GM12878 (cell line): ENCODE results near the gene SLC13A3. TPM values are rescaled to one million over a fixed set of nuclear protein-coding genes. Genes with fewer than 3 reads are reported as not detected.

Experiments used
- ATAC-seq: fragments of 200-7000 bp; cut with Tn5 transposase; 3 replicates; pipeline ENCODE4 v1.9.1; 2020; ENCODE audit warnings: mild to moderate bottlenecking, moderate library complexity
- BruUV-seq: library from RNA; stranded (reverse); fragments of 400-500 nt; replicated peaks from 2 replicates; lab custom pipeline; 2021; lab: Mats Ljungman, UMichigan
- CTCF ChIA-PET: fragments of 300-600 bp; sonication (Branson Sonifier 250); formaldehyde crosslinking; extraction: SDS; loops from one replicate; lab custom pipeline; 2021; ENCODE audit warnings: inconsistent platforms; lab: Yijun Ruan, JAX
- POLR2A ChIA-PET: fragments of 350-600 bp; formaldehyde crosslinking; extraction: SDS; loops from one replicate; lab custom pipeline; 2021; ENCODE audit warnings: inconsistent platforms; lab: Charles Lee
- RAD21 ChIA-PET: fragments of 300-600 bp; sonication (Branson Sonifier 250); formaldehyde crosslinking; loops from one replicate; lab custom pipeline; 2023; ENCODE audit warnings: antibody characterized with exemption; ENCODE audit not compliant: unreplicated experiment; lab: Charles Lee
- SMC1A ChIA-PET: fragments of 300-600 bp; sonication (Branson Sonifier 250); formaldehyde crosslinking; loops from one replicate; lab custom pipeline; 2023; ENCODE audit not compliant: unreplicated experiment, uncharacterized antibody; lab: Charles Lee
- DNase-seq: peaks from one replicate; pipeline ENCODE4 v3.0.0-alpha.2; 2011; ENCODE audit warnings: low read depth, low spot score
- FAIRE-seq: peaks from 3 replicates; lab custom pipeline; 2011; peaks lifted over from hg19 to GRCh38; lab: Jason Lieb, UNC
- H2AFZ ChIP-seq: 2 replicates; pipeline ENCODE4 v1.6.0; 2011; ENCODE audit warnings: low read depth, low read length, control low read depth; ENCODE audit not compliant: control insufficient read depth
- H3K27ac ChIP-seq: 2 replicates; pipeline ENCODE4 v1.5.1; 2011; ENCODE audit warnings: control low read depth; ENCODE audit not compliant: control insufficient read depth, insufficient read depth
- H3K27me3 ChIP-seq, 2 experiments: replicated peaks in 1 of 2; 2 replicates each; pipeline versions ENCODE4 v1.6.0 to v1.6.1; 2011; ENCODE audit warnings: low read length in 1 of 2; ENCODE audit not compliant: control insufficient read depth in 2 of 2, insufficient read depth in 2 of 2
- H3K36me3 ChIP-seq, 2 experiments: 2 replicates each; pipeline ENCODE4 v1.5.1; 2011; ENCODE audit warnings: low read length in 1 of 2; ENCODE audit not compliant: control insufficient read depth in 2 of 2, insufficient read depth in 2 of 2
- H3K4me1 ChIP-seq: 2 replicates; pipeline ENCODE4 v1.6.1; 2011; ENCODE audit warnings: mild to moderate bottlenecking, low read length, moderate library complexity, mixed read lengths; ENCODE audit not compliant: control insufficient read depth, insufficient read depth
- H3K4me2 ChIP-seq: 2 replicates; pipeline ENCODE4 v1.6.0; 2011; ENCODE audit warnings: control low read depth; ENCODE audit not compliant: control insufficient read depth, insufficient read depth
- H3K4me3 ChIP-seq: fragments of 200-600 bp; sonication (generic); 2 replicates; pipeline ENCODE4 v1.5.1; 2016
- H3K79me2 ChIP-seq: 2 replicates; pipeline ENCODE4 v1.6.0; 2011; ENCODE audit warnings: low read length; ENCODE audit not compliant: control insufficient read depth, insufficient read depth
- H3K9ac ChIP-seq: 2 replicates; pipeline ENCODE4 v1.8.0; 2011; ENCODE audit warnings: low read length, control low read depth, mixed read lengths; ENCODE audit not compliant: control insufficient read depth, insufficient read depth
- H3K9me3 ChIP-seq: replicated peaks from 3 replicates; pipeline ENCODE4 v1.5.1; 2011; ENCODE audit warnings: mild to moderate bottlenecking, low read length; ENCODE audit not compliant: control insufficient read depth, insufficient read depth
- H4K20me1 ChIP-seq: 2 replicates; pipeline ENCODE4 v1.6.0; 2011; ENCODE audit not compliant: control insufficient read depth, insufficient read depth
- BCLAF1 ChIP-seq: fragments of 450-650 bp; IDR thresholded peaks from 2 replicates; pipeline ENCODE4 v1.6.1; 2017; ENCODE audit warnings: antibody characterized with exemption, mild to moderate bottlenecking, moderate library complexity
- EGR1 ChIP-seq, 2 experiments: IDR thresholded peaks; 1 replicate in 1 of 2; 2 replicates in 1 of 2; pipeline ENCODE4 v1.6.1; 2011 to 2012; ENCODE audit warnings: low read depth in 2 of 2, low read length in 2 of 2, borderline replicate concordance in 1 of 2, mild to moderate bottlenecking in 1 of 2, moderate library complexity in 1 of 2
- IRF5 ChIP-seq: fragments of 450-650 bp; IDR thresholded peaks from 2 replicates; pipeline ENCODE4 v1.6.1; 2017; ENCODE audit warnings: borderline replicate concordance
- SP1 ChIP-seq: IDR thresholded peaks from one replicate; pipeline ENCODE4 v1.6.1; 2011; ENCODE audit warnings: low read depth, low read length
- TAF1 ChIP-seq: IDR thresholded peaks from 2 replicates; pipeline ENCODE4 v1.6.1; 2011; ENCODE audit warnings: mild to moderate bottlenecking, low read depth, low read length, borderline replicate concordance
- USF2 ChIP-seq: IDR thresholded peaks from 2 replicates; pipeline ENCODE4 v1.6.1; 2011; ENCODE audit warnings: low read depth, low read length, improper control_type of control experiment, borderline replicate concordance
- ZNF207 ChIP-seq: fragments of 450-650 bp; IDR thresholded peaks from 2 replicates; pipeline ENCODE4 v1.6.1; 2014; ENCODE audit warnings: antibody characterized with exemption, mild to moderate bottlenecking, borderline replicate concordance
- WGBS: methylation state at CpG from one replicate; pipeline ENCODE4 v1.1.6; 2016; ENCODE audit warnings: low lambda C conversion rate; ENCODE audit not compliant: insufficient replicate concordance, insufficient coverage; ENCODE audit errors: missing lambda C conversion rate; 5-methylcytosine and 5-hydroxymethylcytosine counted together
- in situ Hi-C: fragments of 300-500 bp; cut with MboI; formaldehyde crosslinking; loops from 9 replicates; pipeline ENCODE4 v1.14.3; 2018; ENCODE audit warnings: mixed read lengths
- intact Hi-C: fragments of 100-400 bp; cut with micrococcal nuclease; formaldehyde crosslinking; loops from one replicate; pipeline ENCODE4 v1.14.2; 2022; ENCODE audit not compliant: unreplicated experiment
- polyA plus RNA-seq, 11 experiments: library from polyadenylated mRNA; depleted of rRNA in 4 of 11; unstranded in 6 of 11; stranded (reverse) in 5 of 11; fragments of >200 nt; fragmentation: Nextera tagmentation in 4 of 11; fragmentation: Illumina TruSeq in 1 of 11; extraction: Ambion mirVana in 4 of 11; extraction: Trizol in 1 of 11; gene quantifications; 1 replicate in 1 of 11; 2 replicates in 10 of 11; pipeline versions ENCODE4 v1.2.1 to v1.2.3, GENCODE V29; 2011 to 2016; ENCODE audit warnings: inconsistent platforms in 2 of 11, missing spikeins in 2 of 11, low read depth in 1 of 11
- total RNA-seq, 4 experiments: library from RNA; depleted of rRNA in 3 of 4; stranded (reverse); fragments of >200 nt in 3 of 4; fragmentation: Illumina TruSeq in 1 of 4; extraction: Trizol in 1 of 4; gene quantifications; 2 replicates each; pipeline versions ENCODE4 v1.2.1 to v1.2.3, GENCODE V29; 2013 to 2021

SLC13A3 gene
- total and polyA plus RNA-seq, 10 of the 15 experiments (the other 5 are each of a cell fraction or from before 2014, with no cell fraction given), result 0.03 to 0.76 (median 0.07) TPM; not detected in 4

GRCh38 chr20:46520540-46520939 is 130.7 kb downstream of the SLC13A3 start (continued):
- TF ChIP-seq TAF1, result no peak
- no peak for TF ChIP-seq SP1

- intact Hi-C loops, result loop anchor here (2.0 kb wide), 1 partner anchor 43 kb away; no protein-coding TSS in a partner anchor
- CTCF ChIA-PET, result interaction anchor here (0.5 to 9.0 kb wide), 9 partner anchors 8 to 630 kb away, joined by 3 to 114 read pairs (median 3); partner anchors contain the start of gene TP53RK
- SMC1A ChIA-PET, result interaction anchor here (1.2 to 8.3 kb wide), 4 partner anchors 25 to 166 kb away, joined by 3 to 43 read pairs (median 4); no protein-coding TSS in a partner anchor
- Histone ChIP-seq H2AFZ (no peak overlapping the region), H3K9me3 (no peaks in the 10 kb centered on the region), H3K4me1 (no peaks in the 10 kb centered on the region), H4K20me1 (no peaks in the 10 kb centered on the region), H3K79me2 (no peaks in the 10 kb centered on the region), H3K36me3 (no peaks in the 10 kb centered on the region), H3K9ac (no peak overlapping the region), H3K27me3 (no peaks in the 10 kb centered on the region; a peak in 1 of 4 replicates), H3K27ac (no peak overlapping the region), H3K4me2 (no peak overlapping the region), H3K4me3 (no peak overlapping the region)
- 45% methylated on average over 3 of the region's 3 CpGs for WGBS
- DNase-seq (no peak), ATAC-seq (no peak), FAIRE-seq (no peak)
- no TSS peak for BruUV-seq
- RAD21 ChIA-PET, result interaction anchor here (1.1 to 1.3 kb wide), 2 partner anchors 9 to 30 kb away, joined by 3 to 4 read pairs; partner anchors contain the start of gene OCSTAMP
- POLR2A ChIA-PET, result no interaction called here
- in situ Hi-C loops, result loop anchor here (5.0 kb wide), 1 partner anchor 163 kb away; no protein-coding TSS in a partner anchor
- no peak for TF ChIP-seq USF2
- no peak for TF ChIP-seq BCLAF1
- no peak for TF ChIP-seq IRF5
- no peak for TF ChIP-seq ZNF207
- no peak for TF ChIP-seq EGR1 (IDR thresholded peaks at IDR 0.05; ENCODE audit: borderline replicate concordance in 1 of 2, low read depth in 2 of 2, low read length in 2 of 2)
Observed at GRCh38 chr20:46519471-46520068, 131.7 kb downstream of the SLC13A3 start.
